Muscle of leg (tissue), 11 donors: Measurements from ENCODE around the gene TMEM175. TPM values are rescaled to one million over a fixed set of nuclear protein-coding genes. Genes with fewer than 3 reads are reported as not detected.

Experiments used
- DNase-seq: peaks from one replicate; pipeline ENCODE4 v3.0.0; 2013
- H3K27ac ChIP-seq: one replicate; pipeline ENCODE4 v1.5.1; 2013; ENCODE audit warnings: mild to moderate bottlenecking, low read length, control low read depth
- H3K27me3 ChIP-seq: one replicate; pipeline ENCODE4 v1.6.1; 2013; ENCODE audit warnings: low read length; ENCODE audit not compliant: control insufficient read depth, insufficient read depth
- H3K36me3 ChIP-seq: one replicate; pipeline ENCODE4 v1.6.1; 2013; ENCODE audit warnings: low read length; ENCODE audit not compliant: control insufficient read depth, insufficient read depth
- H3K4me1 ChIP-seq: one replicate; pipeline ENCODE4 v1.6.1; 2013; ENCODE audit warnings: low read length; ENCODE audit not compliant: control insufficient read depth, insufficient read depth
- H3K4me3 ChIP-seq: one replicate; pipeline ENCODE4 v1.5.1; 2013; ENCODE audit warnings: low read length, control low read depth
- H3K9me3 ChIP-seq: replicated peaks from 2 replicates; pipeline ENCODE4 v1.6.1; 2013; ENCODE audit warnings: low read depth, low read length; ENCODE audit not compliant: control insufficient read depth
- WGBS: methylation state at CpG from one replicate; pipeline ENCODE4 v1.1.5; 2013; ENCODE audit warnings: missing lambda C conversion rate; ENCODE audit not compliant: insufficient coverage; 5-methylcytosine and 5-hydroxymethylcytosine counted together
- polyA plus RNA-seq, 8 donors: library from polyadenylated mRNA; unstranded; fragments of 120-200 nt; gene quantifications; one replicate each; pipeline versions ENCODE4 v1.2.1 to v1.2.3, GENCODE V29; 2013; ENCODE audit warnings: inconsistent platforms in 1 of 8, low replicate concordance in 1 of 8; ENCODE audit not compliant: insufficient read length in 8 of 8, insufficient read depth in 1 of 8
- total RNA-seq: library from RNA; stranded (reverse); fragments of 120-200 nt; gene quantifications from one replicate; pipeline ENCODE4 v1.2.4, GENCODE V29; 2013

TMEM175 gene
- total and polyA plus RNA-seq, 9 donors, result 9.8 to 22.2 (median 18.8) TPM

DNA sequence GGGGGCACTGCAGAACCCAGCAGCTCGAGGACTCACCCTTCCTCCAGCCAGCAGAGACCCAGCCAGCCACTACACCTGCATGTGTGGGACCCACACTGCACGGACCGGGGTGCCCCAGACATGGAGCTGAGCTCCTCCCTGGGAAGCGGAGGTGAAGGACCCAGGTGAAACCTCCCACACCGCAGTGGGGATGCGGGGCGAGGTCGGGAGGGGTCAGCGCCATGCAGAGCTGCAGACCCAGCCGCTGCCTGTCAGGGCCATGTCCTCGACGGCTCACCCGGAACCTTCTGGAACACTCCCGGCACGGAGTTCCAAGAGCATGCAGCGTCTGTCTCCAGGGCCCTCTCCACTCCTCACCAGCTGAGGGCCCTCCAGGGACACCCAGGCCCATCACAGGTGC is 42.7 kb upstream of the TMEM175 start:
- DNase-seq, result no peak
- WGBS, result 93% methylated on average over 16 of the region's 16 CpGs
- Histone ChIP-seq H3K4me3 (no peak overlapping the region), H3K4me1 (no peaks in the 10 kb centered on the region), H3K36me3 (peaks cover 67% of the 10 kb centered on the region), H3K9me3 (no peaks in the 10 kb centered on the region), H3K27ac (no peak overlapping the region), H3K27me3 (no peaks in the 10 kb centered on the region)

DNA sequence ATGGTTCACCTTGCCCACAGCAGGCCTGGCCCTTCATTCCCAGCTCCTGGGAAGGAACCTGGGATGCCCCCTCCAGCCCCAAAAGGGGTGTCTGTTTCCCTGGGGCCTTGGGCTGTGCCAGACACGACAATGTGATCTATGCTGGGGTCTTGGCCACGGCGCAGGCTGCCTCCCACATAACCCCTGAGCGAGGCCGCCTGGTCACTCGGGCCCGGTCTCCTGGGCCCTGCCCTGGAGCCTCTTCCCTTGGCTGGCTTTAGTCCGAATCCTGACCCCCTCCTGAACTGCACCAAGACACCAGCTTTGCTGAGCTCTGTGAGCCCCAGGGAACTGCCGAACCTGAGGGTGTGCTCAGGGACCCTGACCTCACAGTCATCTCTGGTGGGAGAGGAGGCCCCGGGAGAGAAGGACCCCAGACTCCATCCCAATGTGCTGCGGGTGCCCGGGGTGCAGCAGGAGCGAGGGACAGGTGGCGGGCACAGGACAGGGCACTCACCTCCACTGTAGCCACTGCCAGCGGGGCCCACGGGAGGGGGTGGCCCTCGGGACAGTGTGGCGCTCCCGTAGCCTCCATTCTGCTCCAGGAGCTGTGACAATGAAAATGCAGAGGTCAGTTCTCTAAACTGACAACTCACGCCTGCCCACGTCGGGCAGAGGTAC is 42.1 kb upstream of the TMEM175 start:
- H3K4me3 ChIP-seq, result no peak overlapping the region
- H3K36me3 ChIP-seq, result peaks cover 69% of the 10 kb centered on the region
- no peak overlapping the region for H3K27ac ChIP-seq
- DNase-seq, result no peak
- H3K27me3 ChIP-seq, result no peaks in the 10 kb centered on the region
- WGBS, result 92% methylated on average over 19 of the region's 22 CpGs
- no peaks in the 10 kb centered on the region for H3K4me1 ChIP-seq
- H3K9me3 ChIP-seq, result no peaks in the 10 kb centered on the region

DNA sequence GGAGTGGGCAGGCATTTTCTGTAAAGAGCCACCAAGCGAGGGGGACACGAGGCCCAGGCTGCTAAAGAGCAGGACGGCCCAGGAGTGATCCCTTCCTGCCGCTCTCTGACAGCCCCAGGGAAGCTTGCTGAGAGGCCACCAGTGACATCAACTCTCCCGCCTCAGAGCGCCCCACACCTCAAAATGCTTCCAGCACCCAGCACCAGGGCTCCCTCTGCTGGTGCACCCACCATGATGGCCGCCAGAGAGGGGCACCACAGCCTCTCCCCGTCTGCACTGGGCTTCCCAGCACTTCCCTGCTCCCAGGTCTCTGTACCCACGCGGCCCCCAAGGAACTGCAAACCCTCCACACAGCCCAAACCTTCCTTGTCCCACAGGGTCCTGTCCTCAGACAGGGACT is 40.5 kb upstream of the TMEM175 start:
- Histone ChIP-seq H3K4me1 (no peaks in the 10 kb centered on the region), H3K36me3 (peaks cover 72% of the 10 kb centered on the region), H3K4me3 (no peak overlapping the region), H3K9me3 (no peaks in the 10 kb centered on the region), H3K27me3 (no peaks in the 10 kb centered on the region), H3K27ac (no peak overlapping the region)
- WGBS, result 81% methylated on average over 9 of the region's 10 CpGs
- DNase-seq, result no peak

DNA sequence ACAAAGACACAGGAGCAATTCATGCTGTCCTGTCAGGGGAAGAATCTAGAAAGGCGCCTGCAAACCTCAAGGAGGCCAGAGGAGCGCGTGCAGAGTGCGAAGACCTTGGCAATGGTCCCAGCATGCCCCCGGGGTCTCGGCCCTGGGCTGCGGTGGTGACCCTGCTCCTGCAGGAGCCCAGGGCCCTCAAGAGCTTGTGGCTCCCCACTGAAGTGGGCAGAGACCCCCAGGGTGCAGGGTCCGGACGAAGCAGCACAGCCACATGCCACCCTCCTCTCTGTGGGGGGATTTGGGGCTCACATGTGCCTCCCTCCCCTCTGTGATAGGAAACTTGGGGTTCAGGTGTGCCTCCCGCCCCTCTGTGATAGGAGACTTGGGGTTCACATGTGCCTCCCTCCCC is 39.5 kb upstream of the TMEM175 start:
- Histone ChIP-seq H3K27me3 (no peaks in the 10 kb centered on the region), H3K36me3 (peaks cover 78% of the 10 kb centered on the region), H3K4me1 (no peaks in the 10 kb centered on the region), H3K9me3 (no peaks in the 10 kb centered on the region), H3K4me3 (no peak overlapping the region), H3K27ac (no peak overlapping the region)
- WGBS, result 89% methylated on average over 4 of the region's 10 CpGs
- DNase-seq, result no peak

DNA sequence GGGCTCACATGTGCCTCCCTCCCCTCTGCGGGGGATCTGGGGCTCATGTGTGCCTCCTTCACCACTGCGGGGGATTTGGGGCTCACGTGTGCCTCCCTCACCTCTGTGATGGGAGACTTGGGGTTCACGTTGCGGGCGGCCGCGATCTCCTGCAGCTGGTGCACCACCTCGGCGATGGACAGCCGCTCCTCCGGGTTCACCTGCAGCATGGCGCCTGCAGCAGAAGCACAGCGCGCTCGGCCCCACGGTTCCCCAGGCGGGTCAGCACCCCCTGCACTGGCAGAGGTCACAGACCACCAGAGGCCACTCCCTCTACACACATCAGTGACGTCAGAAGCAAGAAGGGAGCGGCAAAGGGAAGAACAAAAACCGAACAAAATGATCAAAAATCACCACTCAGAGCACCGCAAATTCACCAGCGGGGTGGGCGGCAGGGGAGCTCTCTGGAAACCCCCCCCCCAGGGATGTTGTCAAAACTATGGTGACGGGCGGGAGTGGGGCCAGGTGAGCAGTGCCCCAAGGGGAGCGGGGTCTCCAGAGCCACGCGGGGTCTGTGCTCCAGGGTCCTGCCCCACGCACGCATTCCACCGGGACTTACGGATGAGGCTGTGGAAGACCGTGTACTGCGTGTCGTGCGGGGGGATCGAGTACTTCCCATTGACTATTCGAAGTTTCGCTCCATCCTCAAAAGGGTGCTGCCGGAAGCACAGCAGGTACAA is 38.8 kb upstream of the TMEM175 start:
- no peaks in the 10 kb centered on the region for H3K27me3 ChIP-seq
- no peak for DNase-seq
- WGBS, result 89% methylated on average over 22 of the region's 41 CpGs
- H3K27ac ChIP-seq, result no peak overlapping the region
- H3K4me3 ChIP-seq, result no peak overlapping the region
- no peaks in the 10 kb centered on the region for H3K4me1 ChIP-seq
- peaks cover 75% of the 10 kb centered on the region for H3K36me3 ChIP-seq
- no peaks in the 10 kb centered on the region for H3K9me3 ChIP-seq

DNA sequence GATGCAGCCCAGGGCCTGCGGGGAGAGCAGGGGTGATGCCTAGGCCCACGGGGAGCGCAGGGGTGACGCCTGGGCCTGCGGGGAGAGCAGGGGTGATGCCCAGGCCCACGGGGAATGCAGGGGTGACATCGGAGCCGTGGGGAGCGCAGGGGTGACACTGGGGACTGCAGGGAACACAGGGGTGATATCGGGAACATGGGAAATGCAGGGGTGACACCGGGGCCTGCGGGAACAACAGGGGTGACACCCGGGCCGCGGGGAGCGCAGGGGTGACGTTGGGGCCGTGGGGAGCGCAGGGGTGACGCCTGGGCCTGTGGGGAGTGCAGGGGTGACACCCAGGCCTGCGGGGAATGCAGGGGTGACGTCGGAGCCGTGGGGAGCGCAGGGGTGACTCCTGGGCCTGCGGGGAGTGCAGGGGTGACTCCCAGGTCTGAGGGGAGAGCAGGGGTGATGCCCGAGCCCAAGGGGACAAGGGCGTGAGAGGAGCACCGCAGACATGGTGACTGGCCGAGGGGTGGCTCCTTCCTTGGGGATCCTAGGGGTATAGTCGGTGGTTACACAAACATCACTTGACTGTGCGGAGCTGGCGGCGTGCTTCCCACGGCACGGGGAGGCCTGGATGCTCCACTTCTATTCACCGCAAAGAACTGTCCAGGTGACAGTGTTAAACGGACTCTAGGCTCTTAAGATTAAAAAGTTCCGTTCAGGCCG is 38.1 kb upstream of the TMEM175 start:
- Histone ChIP-seq H3K27me3 (no peaks in the 10 kb centered on the region), H3K36me3 (peaks cover 68% of the 10 kb centered on the region), H3K4me1 (no peaks in the 10 kb centered on the region), H3K9me3 (no peaks in the 10 kb centered on the region), H3K27ac (no peak overlapping the region), H3K4me3 (no peak overlapping the region)
- 92% methylated on average over 37 of the region's 40 CpGs for WGBS
- DNase-seq, result no peak

DNA sequence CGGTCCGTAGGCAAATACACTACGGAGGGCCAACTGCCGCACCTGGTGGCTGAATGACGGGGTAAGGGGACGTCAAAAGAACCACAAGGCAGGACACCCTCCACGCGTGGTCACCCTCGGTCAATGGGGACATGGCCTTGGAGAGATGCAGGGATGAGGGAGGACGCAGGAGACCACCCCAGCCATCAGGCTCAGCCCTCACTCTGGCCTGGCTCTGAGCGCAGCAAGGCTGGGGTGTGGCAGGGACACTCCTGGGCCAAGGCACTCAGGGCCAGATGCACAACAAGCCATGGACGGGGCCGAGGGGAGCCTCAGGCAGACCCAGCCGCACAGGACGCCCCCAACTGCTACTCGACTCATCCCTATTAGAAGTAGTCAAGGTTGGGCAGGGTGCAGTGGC is 36.7 kb upstream of the TMEM175 start:
- Histone ChIP-seq H3K4me3 (no peak overlapping the region), H3K36me3 (peaks cover 69% of the 10 kb centered on the region), H3K9me3 (no peaks in the 10 kb centered on the region), H3K4me1 (no peaks in the 10 kb centered on the region), H3K27me3 (no peaks in the 10 kb centered on the region), H3K27ac (no peak overlapping the region)
- WGBS, result 93% methylated on average over 14 of the region's 16 CpGs
- DNase-seq, result no peak

DNA sequence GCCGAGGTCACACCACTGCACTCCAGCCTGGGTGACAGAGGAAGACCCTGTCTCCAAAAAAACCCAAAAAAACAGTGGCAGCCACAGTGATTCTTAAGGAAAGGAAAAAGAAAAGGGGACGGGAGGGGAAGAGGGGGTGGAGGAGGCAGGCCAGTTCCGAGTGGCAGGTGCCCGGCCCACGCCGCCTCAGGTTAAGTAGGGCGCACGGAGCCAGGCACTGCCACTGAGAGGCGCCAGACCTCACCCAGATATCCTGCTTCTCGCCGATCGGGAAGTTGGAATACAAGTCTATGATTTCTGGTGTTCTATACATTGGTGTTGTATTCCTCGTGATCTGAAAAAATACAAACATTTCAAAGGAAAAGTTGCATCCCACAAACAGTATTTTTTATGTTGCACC is 36.0 kb upstream of the TMEM175 start:
- H3K27me3 ChIP-seq, result no peaks in the 10 kb centered on the region
- no peak overlapping the region for H3K27ac ChIP-seq
- H3K4me1 ChIP-seq, result no peaks in the 10 kb centered on the region
- no peaks in the 10 kb centered on the region for H3K9me3 ChIP-seq
- DNase-seq, result no peak
- H3K4me3 ChIP-seq, result no peak overlapping the region
- WGBS, result 90% methylated on average over 8 of the region's 13 CpGs
- peaks cover 73% of the 10 kb centered on the region for H3K36me3 ChIP-seq

DNA sequence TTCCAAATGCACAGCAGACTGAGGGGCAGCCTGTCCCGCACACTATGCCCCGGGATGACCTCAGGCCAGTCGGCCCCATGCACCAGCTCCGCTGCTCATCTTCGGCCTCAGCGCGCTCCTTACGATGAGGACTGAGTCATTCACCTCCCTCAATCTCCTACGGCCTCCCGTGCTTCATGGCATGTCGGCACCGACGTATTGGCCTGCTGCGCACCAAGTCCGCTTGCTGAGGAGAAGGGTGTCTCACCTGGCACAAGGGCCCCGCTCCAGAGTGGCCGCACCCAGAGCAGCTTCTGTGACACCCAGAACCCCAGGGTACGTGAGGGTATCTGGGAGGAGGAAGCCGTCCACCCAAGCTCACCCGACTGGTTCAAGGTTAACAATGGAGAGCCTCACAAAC is 35.6 kb upstream of the TMEM175 start:
- Histone ChIP-seq H3K9me3 (no peaks in the 10 kb centered on the region), H3K4me1 (no peaks in the 10 kb centered on the region), H3K4me3 (no peak overlapping the region), H3K36me3 (peaks cover 77% of the 10 kb centered on the region), H3K27ac (no peak overlapping the region), H3K27me3 (no peaks in the 10 kb centered on the region)
- DNase-seq, result no peak
- 96% methylated on average over 16 of the region's 20 CpGs for WGBS

DNA sequence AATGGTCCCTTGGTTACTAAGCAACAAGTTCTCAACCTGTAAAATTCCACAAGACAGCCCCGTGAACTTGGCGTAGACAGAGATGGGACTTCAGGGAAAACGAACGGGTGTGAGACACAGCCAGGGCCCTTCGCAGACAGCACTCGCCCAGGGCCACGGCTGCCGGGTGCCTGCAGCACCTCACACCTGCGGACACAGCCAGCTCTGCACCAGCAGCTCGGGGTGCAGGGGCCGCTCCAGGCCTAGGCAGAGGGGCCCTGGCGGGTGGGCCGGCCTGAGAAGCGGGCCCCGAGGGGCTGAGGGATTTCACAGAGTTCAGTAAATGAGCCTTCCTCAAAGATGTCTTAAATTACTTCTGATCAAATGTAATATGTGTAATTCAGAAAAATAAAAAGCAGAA is 34.1 kb upstream of the TMEM175 start:
- WGBS, result 83% methylated on average over 8 of the region's 15 CpGs
- Histone ChIP-seq H3K27ac (no peak overlapping the region), H3K36me3 (peaks cover 68% of the 10 kb centered on the region), H3K9me3 (no peaks in the 10 kb centered on the region), H3K4me1 (no peaks in the 10 kb centered on the region), H3K4me3 (no peak overlapping the region), H3K27me3 (no peaks in the 10 kb centered on the region)
- no peak for DNase-seq
